ENCODE measurements around the gene SFXN5. TPM values are rescaled to one million over a fixed set of nuclear protein-coding genes. Genes with fewer than 3 reads are reported as not detected.

Gene SFXN5
- total RNA-seq, 1 experiment from 2014 or later, result 22.0 TPM

GRCh38 chr2:72924353-72925240 lies 146.9 kb downstream of the SFXN5 start:
- Histone ChIP-seq H4K20me1 (ENCODE audit: low read length) (no peaks in the 10 kb centered on the region), H3K4me2 (ENCODE audit: low read length) (no peak overlapping the region), H3K27ac (ENCODE audit: low read length) (no peak overlapping the region), H3K9me2 (replicated peaks; ENCODE audit: low read length) (no peaks in the 10 kb centered on the region), H3K27me3 (ENCODE audit: low read length) (peaks cover 97% of the 10 kb centered on the region), H3F3A (ENCODE audit: low read length, unreplicated experiment) (no peaks in the 10 kb centered on the region), H3K4me3 (ENCODE audit: low read length) (no peak overlapping the region), H2AFZ (ENCODE audit: low read length) (no peak overlapping the region), H3K9ac (ENCODE audit: low read length) (no peak overlapping the region), H3K9me3 (ENCODE audit: low read length) (no peaks in the 10 kb centered on the region), H3K79me2 (ENCODE audit: low read length) (no peaks in the 10 kb centered on the region), H3K4me1 (ENCODE audit: insufficient read depth, low read length) (no peaks in the 10 kb centered on the region), H3K36me3 (ENCODE audit: low read depth, low read length) (no peaks in the 10 kb centered on the region)
- CTCF ChIA-PET, result no interaction called here
- POLR2A ChIA-PET (ENCODE audit: unreplicated experiment), result no interaction called here
- ATAC-seq, result no peak
- DNase-seq, result no peak
- no TSS peak for BruUV-seq (replicated peaks)
- intact Hi-C loops (cut with micrococcal nuclease), result no loop called here
- TF ChIP-seq EZH2 (IDR thresholded peaks at IDR 0.05; ENCODE audit: low read length, unreplicated experiment), result no peak
- no peak for TF ChIP-seq EZH2phosphoT487 (IDR thresholded peaks at IDR 0.05; ENCODE audit: borderline replicate concordance, low read length)
- no peak for TF ChIP-seq CTCF (conservative IDR thresholded peaks at IDR 0.05; ENCODE audit: low read depth, low read length)

GRCh38 chr2:72923833-72924352 lies 147.6 kb downstream of the SFXN5 start:
- no peak for DNase-seq
- BruUV-seq (replicated peaks), result no TSS peak
- TF ChIP-seq EZH2phosphoT487 (IDR thresholded peaks at IDR 0.05; ENCODE audit: borderline replicate concordance, low read length) (no peak), EZH2 (IDR thresholded peaks at IDR 0.05; ENCODE audit: low read length, unreplicated experiment) (no peak), CTCF (conservative IDR thresholded peaks at IDR 0.05; ENCODE audit: low read depth, low read length) (no peak)
- Histone ChIP-seq H3F3A (ENCODE audit: low read length, unreplicated experiment) (no peaks in the 10 kb centered on the region), H3K27me3 (ENCODE audit: low read length) (peaks cover 98% of the 10 kb centered on the region), H3K9ac (ENCODE audit: low read length) (no peak overlapping the region), H3K79me2 (ENCODE audit: low read length) (no peaks in the 10 kb centered on the region), H3K4me2 (ENCODE audit: low read length) (no peak overlapping the region), H3K9me3 (ENCODE audit: low read length) (no peaks in the 10 kb centered on the region), H3K4me1 (ENCODE audit: insufficient read depth, low read length) (0 out of 2 replicates have a peak, but pooled peaks cover under 1% of the 10 kb centered on the region), H4K20me1 (ENCODE audit: low read length) (no peaks in the 10 kb centered on the region), H3K36me3 (ENCODE audit: low read depth, low read length) (no peaks in the 10 kb centered on the region), H2AFZ (ENCODE audit: low read length) (no peak overlapping the region), H3K27ac (ENCODE audit: low read length) (no peak overlapping the region), H3K4me3 (ENCODE audit: low read length) (no peak overlapping the region), H3K9me2 (replicated peaks; ENCODE audit: low read length) (no peaks in the 10 kb centered on the region)
- ChIA-PET POLR2A (ENCODE audit: unreplicated experiment) (no interaction called here), CTCF (interaction anchor here (0.5 kb wide), 1 partner anchor 253 kb away, joined by 8 read pairs; no protein-coding TSS in a partner anchor)
- intact Hi-C loops (cut with micrococcal nuclease), result no loop called here
- no peak for ATAC-seq

GRCh38 chr2:72921853-72922252 lies 149.7 kb downstream of the SFXN5 start:
- intact Hi-C loops (cut with micrococcal nuclease), result no loop called here
- ATAC-seq (no peak), DNase-seq (no peak)
- Histone ChIP-seq H3K4me1 (ENCODE audit: insufficient read depth, low read length) (peaks cover 13% of the 10 kb centered on the region; the same call in 1 of the 2 replicates), H3F3A (ENCODE audit: low read length, unreplicated experiment) (no peaks in the 10 kb centered on the region), H3K9ac (ENCODE audit: low read length) (no peak overlapping the region), H3K27me3 (ENCODE audit: low read length) (peaks cover 93% of the 10 kb centered on the region), H3K27ac (ENCODE audit: low read length) (no peak overlapping the region), H3K79me2 (ENCODE audit: low read length) (no peaks in the 10 kb centered on the region), H3K9me3 (ENCODE audit: low read length) (no peaks in the 10 kb centered on the region), H3K9me2 (replicated peaks; ENCODE audit: low read length) (no peaks in the 10 kb centered on the region), H3K4me3 (ENCODE audit: low read length) (no peak overlapping the region), H3K36me3 (ENCODE audit: low read depth, low read length) (no peaks in the 10 kb centered on the region), H3K4me2 (ENCODE audit: low read length) (no peak overlapping the region), H4K20me1 (ENCODE audit: low read length) (no peaks in the 10 kb centered on the region), H2AFZ (ENCODE audit: low read length) (no peak overlapping the region)
- BruUV-seq (replicated peaks), result no TSS peak
- ChIA-PET POLR2A (ENCODE audit: unreplicated experiment) (no interaction called here), CTCF (interaction anchor here (1.1 kb wide), 1 partner anchor 28 kb away, joined by 3 read pairs; no protein-coding TSS in a partner anchor)
- no peak for TF ChIP-seq EZH2phosphoT487 (IDR thresholded peaks at IDR 0.05; ENCODE audit: borderline replicate concordance, low read length)
- TF ChIP-seq CTCF (conservative IDR thresholded peaks at IDR 0.05; ENCODE audit: low read depth, low read length), result no peak
- no peak for TF ChIP-seq EZH2 (IDR thresholded peaks at IDR 0.05; ENCODE audit: low read length, unreplicated experiment)
